Measurements from ENCODE around the gene FRAS1.

FRAS1 gene

DNA sequence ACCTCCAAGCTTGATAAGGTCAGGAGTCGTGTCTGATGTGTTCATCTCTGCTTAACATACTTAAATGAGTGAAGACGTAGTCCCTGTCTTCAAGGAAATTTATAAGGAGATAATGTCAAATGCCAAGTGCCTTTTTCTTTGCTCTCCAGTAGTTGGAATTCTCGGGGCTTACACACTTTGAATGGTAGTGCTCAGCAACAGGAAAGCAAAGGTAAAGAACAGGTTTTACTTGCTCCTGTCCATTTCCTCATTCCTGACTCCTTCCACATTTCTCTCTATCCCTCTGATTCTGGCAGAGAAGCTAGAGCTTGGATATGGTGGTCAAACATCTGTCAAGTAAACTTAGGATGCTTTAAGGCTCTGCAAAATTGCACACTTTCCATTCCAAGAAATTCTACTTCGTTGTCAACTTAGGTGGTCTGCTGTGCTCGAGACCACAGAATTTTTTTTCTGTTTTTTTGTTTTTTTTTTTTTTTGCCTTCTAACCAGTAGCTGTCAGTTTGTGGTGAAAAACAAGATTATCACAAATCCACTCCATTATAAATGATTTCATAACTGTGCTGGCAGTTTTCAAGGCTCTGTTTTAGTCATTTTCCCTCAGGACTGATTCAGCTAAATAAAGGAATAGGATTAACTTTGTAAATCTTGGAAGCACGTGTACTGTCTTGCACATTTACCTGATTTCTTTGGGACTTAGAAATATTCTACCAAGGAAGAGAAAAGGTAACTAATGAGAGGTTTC, 313.7 kb downstream of the FRAS1 start:
- Mint-ChIP-seq H3K4me3 (no peak overlapping the region), H3K27ac (no peak overlapping the region), H3K36me3 (no peaks in the 10 kb centered on the region), H3K27me3 (peaks cover 17% of the 10 kb centered on the region), H3K9me3 (no peaks in the 10 kb centered on the region), H3K4me1 (no peaks in the 10 kb centered on the region)
- ATAC-seq, result no peak

DNA sequence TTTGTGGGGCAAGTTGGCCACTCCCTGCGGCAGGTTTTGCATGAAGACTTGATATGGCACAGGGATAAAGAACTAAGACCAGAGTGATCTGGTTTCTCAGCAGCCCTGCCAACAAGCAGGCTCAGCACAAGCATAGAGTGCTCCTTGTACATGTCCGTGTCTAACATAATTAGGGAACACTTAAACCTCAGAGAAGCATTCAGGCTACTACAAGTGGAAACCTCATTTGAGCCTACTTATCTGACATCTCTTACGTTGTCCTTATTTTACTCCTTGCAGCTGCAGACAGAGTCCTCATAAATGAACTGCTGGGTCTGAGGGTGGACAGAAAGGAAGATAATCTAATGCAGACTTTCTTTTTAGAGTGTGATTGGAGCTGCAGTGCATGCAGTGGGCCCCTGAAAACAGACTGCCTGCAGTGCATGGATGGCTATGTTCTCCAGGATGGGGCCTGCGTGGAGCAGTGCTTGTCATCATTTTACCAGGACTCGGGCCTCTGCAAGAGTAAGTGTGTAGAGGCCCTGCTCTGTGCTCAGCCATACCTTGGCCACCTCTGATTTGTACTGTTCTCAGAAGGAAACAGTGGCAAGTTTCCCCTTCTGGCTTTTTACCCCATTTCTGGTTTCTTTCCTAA, 315.3 kb downstream of the FRAS1 start:
- no peak overlapping the region for H3K4me3 Mint-ChIP-seq
- H3K27ac Mint-ChIP-seq, result no peak overlapping the region
- H3K4me1 Mint-ChIP-seq, result no peaks in the 10 kb centered on the region
- H3K9me3 Mint-ChIP-seq, result no peaks in the 10 kb centered on the region
- H3K27me3 Mint-ChIP-seq, result peaks cover 9% of the 10 kb centered on the region
- ATAC-seq, result no peak
- no peaks in the 10 kb centered on the region for H3K36me3 Mint-ChIP-seq

DNA sequence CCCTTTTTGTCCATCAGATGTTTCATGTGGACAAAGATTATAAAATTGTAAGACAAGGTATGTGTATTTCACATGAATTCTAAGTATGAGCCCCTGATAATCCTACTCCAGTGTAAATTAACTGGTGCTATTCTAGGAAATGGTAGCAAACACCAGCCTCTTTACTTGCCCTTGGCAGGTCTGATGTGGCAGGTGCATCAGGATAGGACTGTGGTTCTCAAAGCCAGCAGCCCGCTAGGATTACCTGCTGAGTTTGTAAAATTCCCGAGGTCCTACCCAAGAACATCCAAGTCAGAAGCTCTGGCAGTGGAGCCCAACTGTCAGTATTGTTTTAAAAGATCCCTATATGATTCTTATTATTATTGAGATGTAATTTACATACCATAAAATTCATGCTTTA, 320.4 kb downstream of the FRAS1 start:
- Mint-ChIP-seq H3K27ac (no peak overlapping the region), H3K4me1 (peaks cover 2% of the 10 kb centered on the region), H3K27me3 (no peaks in the 10 kb centered on the region), H3K36me3 (no peaks in the 10 kb centered on the region), H3K9me3 (no peaks in the 10 kb centered on the region), H3K4me3 (no peak overlapping the region)
- no peak for ATAC-seq

DNA sequence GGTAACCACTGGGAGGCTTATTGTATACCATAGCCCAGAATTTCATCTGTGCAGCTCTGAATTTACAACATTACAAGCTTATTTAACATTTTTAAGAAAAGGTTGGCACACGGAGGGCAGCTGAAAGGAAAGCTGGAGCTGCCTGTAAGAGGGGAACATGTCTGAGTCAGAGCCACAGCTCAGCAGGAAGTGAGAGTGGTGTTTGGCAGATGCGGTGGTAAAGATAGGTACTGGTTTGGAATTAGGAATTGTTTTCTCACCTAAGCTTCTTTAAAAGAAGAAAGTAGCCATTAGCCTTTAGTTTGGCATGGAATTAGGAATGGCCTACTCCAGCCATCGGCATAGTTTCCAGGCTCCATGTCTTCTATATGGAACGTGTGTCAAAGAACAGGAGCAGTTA, 321.9 kb downstream of the FRAS1 start:
- no peak overlapping the region for H3K27ac Mint-ChIP-seq
- H3K27me3 Mint-ChIP-seq, result no peaks in the 10 kb centered on the region
- H3K9me3 Mint-ChIP-seq, result no peaks in the 10 kb centered on the region
- H3K4me3 Mint-ChIP-seq, result no peak overlapping the region
- ATAC-seq, result no peak
- no peaks in the 10 kb centered on the region for H3K36me3 Mint-ChIP-seq
- peaks cover 6% of the 10 kb centered on the region for H3K4me1 Mint-ChIP-seq

DNA sequence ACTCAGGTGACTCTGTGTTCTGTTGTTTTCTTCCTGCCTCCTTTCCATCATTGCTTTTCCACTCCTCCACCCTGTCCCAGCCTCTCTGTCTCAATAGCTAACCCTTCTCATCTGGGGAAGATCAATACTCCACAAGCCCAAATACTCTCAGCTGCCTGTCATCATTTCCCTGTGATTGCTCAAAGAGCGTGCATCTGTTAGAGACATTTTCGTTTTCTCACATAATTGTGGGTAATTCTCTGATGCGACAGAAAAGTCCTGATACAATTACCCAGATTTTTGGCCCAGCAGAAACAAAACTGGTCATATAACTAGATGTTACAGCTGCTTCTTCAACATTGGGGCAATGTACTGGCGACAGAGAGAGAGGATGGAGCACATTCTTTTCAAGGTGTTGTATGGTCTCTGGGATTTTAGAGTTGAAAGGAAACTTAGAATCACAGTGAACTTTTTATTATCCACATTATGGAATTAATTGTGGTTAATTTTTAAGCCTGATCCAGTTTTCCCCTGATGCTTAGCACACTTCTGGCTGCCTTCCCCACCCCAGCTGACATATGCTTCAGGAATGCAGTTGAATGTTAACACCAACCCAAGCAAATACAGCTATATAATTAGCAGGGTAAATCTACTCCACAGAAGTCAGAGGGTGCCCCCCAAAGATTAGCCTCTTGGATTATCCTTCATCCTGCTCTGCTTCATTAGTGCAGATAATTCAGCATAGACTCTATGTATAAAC, 323.0 kb downstream of the FRAS1 start:
- Mint-ChIP-seq H3K27me3 (no peaks in the 10 kb centered on the region), H3K27ac (no peak overlapping the region), H3K9me3 (no peaks in the 10 kb centered on the region), H3K4me1 (peaks cover 6% of the 10 kb centered on the region), H3K4me3 (no peak overlapping the region), H3K36me3 (no peaks in the 10 kb centered on the region)
- ATAC-seq, result no peak

DNA sequence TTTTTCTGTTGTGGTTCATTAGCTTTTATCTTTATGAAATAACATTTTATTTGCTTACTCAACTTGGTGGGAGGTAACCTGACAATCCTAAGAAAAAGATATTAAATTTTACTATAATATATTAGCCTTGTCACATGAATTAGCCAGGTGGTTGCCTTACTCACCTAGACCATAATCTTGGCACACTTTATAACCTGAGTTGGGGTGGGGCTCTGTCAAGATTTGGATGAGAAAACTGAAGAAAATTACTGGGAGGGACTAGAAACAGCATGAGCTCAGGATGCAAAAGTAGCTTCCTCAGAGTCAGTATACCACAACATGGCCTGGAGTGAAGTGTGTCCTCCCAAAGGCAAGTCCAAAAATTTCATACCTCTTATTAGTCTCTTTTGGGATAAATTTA, 329.6 kb downstream of the FRAS1 start:
- Mint-ChIP-seq H3K36me3 (no peaks in the 10 kb centered on the region), H3K27ac (no peak overlapping the region), H3K9me3 (no peaks in the 10 kb centered on the region), H3K27me3 (no peaks in the 10 kb centered on the region), H3K4me1 (peaks cover 6% of the 10 kb centered on the region), H3K4me3 (no peak overlapping the region)
- no peak for ATAC-seq

DNA sequence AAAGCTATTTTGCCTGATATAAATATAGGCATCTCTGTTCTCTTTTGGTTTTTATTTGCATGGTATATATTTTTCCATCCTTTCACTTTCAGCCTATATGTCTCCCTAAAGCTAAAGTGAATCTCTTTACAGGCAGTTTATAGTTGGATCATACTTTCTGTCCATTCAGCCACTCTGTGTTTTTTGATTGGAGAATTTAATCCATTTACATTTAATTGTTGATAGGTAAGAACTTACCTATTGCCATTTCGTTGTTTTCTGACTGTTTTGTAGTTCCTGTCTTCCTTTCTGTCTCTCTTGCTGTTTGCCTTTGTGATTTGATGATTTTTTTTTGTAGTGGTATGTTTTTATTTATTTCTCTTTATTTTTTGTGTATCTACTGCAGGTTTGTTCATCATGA, 338.5 kb downstream of the FRAS1 start:
- peaks cover 44% of the 10 kb centered on the region for H3K27me3 Mint-ChIP-seq
- H3K9me3 Mint-ChIP-seq, result peaks cover 18% of the 10 kb centered on the region
- H3K4me1 Mint-ChIP-seq, result no peaks in the 10 kb centered on the region
- ATAC-seq, result no peak
- H3K36me3 Mint-ChIP-seq, result peaks cover 12% of the 10 kb centered on the region
- no peak overlapping the region for H3K4me3 Mint-ChIP-seq
- H3K27ac Mint-ChIP-seq, result no peak overlapping the region

DNA sequence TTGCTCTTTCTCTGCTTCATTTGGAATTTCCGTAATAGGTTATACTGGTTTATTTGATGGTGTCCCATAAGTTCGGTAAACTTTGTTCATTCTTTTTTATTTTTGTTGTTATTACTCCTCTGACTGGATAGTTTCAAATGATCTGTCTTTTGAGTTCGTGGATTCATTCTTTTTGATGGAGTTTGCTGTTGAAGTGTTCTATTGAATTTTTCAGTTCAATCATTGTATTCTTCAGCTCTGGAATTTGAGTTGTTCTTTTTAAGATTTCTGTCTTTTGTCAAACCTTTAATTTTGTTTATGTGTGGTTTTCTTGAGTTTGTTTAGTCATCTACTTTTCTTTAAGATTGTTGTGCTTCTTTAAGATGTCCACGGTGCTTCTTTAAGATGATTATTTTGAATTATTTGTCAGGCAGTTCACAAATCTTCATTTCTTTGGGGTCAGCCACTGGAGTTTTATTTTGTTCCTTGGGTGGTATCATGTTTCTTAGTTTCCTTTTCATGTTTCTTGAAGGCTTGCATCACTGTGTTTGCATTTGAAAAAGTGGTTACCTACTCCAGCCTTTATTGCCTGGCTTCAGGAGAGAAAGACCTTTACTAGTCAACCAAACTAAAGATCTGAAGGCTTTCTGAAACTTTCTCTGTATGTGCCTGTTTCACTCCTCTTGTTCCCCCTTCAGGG, 339.6 kb downstream of the FRAS1 start:
- peaks cover 12% of the 10 kb centered on the region for H3K36me3 Mint-ChIP-seq
- H3K9me3 Mint-ChIP-seq, result peaks cover 18% of the 10 kb centered on the region
- no peaks in the 10 kb centered on the region for H3K4me1 Mint-ChIP-seq
- no peak overlapping the region for H3K4me3 Mint-ChIP-seq
- peaks cover 44% of the 10 kb centered on the region for H3K27me3 Mint-ChIP-seq
- no peak overlapping the region for H3K27ac Mint-ChIP-seq
- ATAC-seq, result no peak

DNA sequence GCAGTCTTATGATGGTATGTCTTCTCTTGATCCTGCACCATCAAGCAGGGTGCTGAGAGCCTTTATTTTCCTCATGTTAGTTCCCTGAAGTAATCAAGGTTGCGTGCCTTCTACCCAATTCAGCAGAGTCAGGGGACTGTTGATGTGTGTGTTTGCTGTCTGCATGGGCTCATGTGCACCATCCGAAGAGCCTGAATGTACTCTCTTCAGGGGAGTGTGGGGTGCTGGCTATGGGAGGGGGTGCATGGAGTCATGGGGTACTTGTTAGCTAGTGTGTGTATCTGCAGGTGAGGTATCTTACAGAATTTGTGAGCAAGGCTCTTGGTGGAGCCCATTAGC, 340.1 kb downstream of the FRAS1 start:
- Mint-ChIP-seq H3K27ac (no peak overlapping the region), H3K27me3 (peaks cover 44% of the 10 kb centered on the region), H3K36me3 (peaks cover 12% of the 10 kb centered on the region), H3K4me3 (no peak overlapping the region), H3K9me3 (peaks cover 18% of the 10 kb centered on the region), H3K4me1 (no peaks in the 10 kb centered on the region)
- ATAC-seq, result no peak

DNA sequence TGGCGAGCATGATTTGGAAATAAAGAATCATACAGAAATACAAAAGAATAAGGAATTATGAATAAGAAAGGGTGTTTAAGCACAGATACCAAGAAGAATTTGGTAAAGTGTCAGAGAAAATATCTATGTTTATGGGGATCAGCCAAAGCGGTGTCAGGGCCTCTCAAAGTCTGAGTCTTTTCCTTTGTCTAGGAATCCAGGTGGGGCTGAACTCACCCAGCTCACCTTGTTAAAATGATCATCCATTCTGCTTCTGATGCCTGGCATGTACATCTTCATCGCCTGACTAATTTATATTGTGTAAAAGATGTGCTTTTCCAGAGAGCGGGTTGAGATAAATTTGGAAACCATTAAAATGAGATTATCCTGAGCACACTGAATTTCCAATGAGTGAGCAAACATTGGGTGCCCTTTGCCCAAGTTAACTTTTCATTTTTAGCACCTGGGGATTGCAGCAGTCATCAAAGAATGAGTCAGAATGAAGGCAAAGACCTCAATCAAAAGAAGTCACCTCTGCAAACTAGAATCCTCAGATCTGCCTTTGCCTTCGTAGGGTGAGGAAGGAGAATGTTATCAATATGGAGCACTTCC, 352.6 kb downstream of the FRAS1 start:
- ATAC-seq, result no peak
- Mint-ChIP-seq H3K36me3 (no peaks in the 10 kb centered on the region), H3K27ac (no peak overlapping the region), H3K9me3 (no peaks in the 10 kb centered on the region), H3K27me3 (no peaks in the 10 kb centered on the region), H3K4me1 (no peaks in the 10 kb centered on the region), H3K4me3 (no peak overlapping the region)

DNA sequence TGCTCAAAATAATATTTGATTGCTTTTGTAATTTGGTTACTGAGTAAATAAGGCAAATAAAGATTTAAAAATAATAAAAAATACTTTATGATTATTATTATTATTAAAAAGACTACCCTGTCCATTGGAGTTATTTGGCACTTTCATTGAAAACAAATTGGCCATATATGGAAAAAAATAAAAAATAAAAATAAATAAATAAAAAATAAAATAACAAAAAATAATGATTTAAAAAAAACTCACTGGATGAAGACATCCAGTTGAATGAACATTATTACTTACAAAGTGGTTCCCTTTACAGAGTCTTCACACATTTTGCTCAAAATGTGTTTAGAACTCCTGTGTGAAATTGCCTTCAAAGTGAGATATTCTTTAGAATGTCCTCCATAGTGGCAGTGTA, 353.1 kb downstream of the FRAS1 start:
- Mint-ChIP-seq H3K9me3 (no peaks in the 10 kb centered on the region), H3K27ac (no peak overlapping the region), H3K4me3 (no peak overlapping the region), H3K4me1 (no peaks in the 10 kb centered on the region), H3K36me3 (no peaks in the 10 kb centered on the region), H3K27me3 (no peaks in the 10 kb centered on the region)
- ATAC-seq, result no peak

DNA sequence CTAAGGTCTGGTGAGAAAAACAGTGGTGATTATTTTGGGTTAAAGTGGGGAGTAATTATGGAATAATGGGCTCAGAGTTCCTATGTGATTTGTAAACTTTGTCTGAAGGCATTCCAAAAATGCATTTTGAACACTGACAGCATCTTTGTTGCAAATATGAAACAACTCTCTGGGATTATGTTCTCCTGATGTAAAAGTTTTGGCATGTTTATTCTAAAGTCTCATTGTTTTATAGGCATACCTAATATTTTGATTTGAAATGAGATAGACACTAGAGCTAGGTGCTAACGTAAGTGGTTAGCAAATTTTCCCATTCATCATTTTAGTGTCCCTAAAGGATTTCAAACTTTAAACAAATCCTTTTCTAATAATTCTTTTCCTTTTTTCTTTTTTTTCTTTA, 353.6 kb downstream of the FRAS1 start:
- Mint-ChIP-seq H3K36me3 (no peaks in the 10 kb centered on the region), H3K4me3 (no peak overlapping the region), H3K9me3 (no peaks in the 10 kb centered on the region), H3K27ac (no peak overlapping the region), H3K27me3 (no peaks in the 10 kb centered on the region), H3K4me1 (no peaks in the 10 kb centered on the region)
- no peak for ATAC-seq

DNA sequence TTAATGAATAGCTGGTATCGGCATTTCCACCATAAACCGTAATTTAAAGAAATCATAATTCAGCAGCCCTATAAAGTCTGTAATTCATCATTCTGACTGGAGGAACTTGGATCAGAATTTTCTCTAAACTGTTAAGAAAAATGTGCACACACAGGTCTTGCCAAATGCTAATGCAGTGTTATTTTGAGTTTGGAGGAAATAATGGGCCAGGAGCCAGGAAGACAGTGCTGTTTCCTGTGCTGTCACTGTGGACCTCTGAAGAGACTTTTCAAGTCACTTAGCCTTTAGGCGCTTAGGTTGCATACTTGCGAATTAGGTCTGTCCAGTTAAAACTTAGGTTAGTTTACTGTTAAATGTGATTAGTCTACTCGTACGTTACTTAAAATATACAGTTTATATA, 357.0 kb downstream of the FRAS1 start:
- no peaks in the 10 kb centered on the region for H3K27me3 Mint-ChIP-seq
- H3K27ac Mint-ChIP-seq, result no peak overlapping the region
- ATAC-seq, result no peak
- H3K36me3 Mint-ChIP-seq, result no peaks in the 10 kb centered on the region
- no peaks in the 10 kb centered on the region for H3K9me3 Mint-ChIP-seq
- no peaks in the 10 kb centered on the region for H3K4me1 Mint-ChIP-seq
- H3K4me3 Mint-ChIP-seq, result no peak overlapping the region

DNA sequence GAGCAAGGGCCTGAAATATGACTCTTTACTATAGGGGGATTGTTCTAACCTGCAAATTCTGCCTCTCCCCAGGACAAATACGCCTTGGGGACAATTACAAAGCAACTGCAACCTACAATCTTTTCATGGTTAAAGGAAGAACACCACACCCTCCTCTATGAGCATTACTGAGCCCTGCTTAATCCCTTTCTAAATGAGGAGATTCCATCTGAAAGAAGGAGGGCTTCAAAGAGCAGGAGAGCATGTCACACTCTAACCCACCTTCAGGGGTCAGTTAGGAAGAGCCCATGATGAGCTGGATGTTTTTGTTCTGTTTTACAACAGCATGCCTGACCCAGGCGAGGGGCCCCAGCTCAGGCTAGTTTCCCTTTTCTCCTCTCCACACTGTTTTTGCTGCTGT, 360.5 kb downstream of the FRAS1 start:
- Mint-ChIP-seq H3K36me3 (no peaks in the 10 kb centered on the region), H3K9me3 (no peaks in the 10 kb centered on the region), H3K4me3 (no peak overlapping the region), H3K27me3 (peaks cover 13% of the 10 kb centered on the region), H3K27ac (no peak overlapping the region), H3K4me1 (no peaks in the 10 kb centered on the region)
- ATAC-seq, result no peak

DNA sequence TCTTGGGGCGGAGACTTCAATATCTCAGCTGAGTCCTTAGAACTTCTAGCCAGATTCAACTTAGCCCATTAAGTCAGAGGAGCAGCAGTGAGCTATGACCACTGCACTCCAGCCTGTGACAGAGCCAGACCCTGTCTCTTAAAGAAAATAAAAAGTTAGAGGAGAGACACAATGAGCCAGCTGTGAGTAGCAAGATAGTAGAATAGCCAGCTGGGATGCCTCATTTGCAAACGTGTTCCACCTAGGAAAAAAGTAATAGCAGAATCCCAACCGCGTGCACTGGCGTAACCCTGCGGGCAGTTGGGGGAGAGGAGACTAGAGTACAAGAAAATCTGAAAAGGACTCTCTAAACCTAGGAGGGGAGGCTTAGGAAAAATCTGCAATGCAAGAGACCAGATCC, 361.3 kb downstream of the FRAS1 start:
- ATAC-seq, result no peak
- no peaks in the 10 kb centered on the region for H3K4me1 Mint-ChIP-seq
- H3K9me3 Mint-ChIP-seq, result no peaks in the 10 kb centered on the region
- peaks cover 15% of the 10 kb centered on the region for H3K27me3 Mint-ChIP-seq
- H3K4me3 Mint-ChIP-seq, result no peak overlapping the region
- no peaks in the 10 kb centered on the region for H3K36me3 Mint-ChIP-seq
- H3K27ac Mint-ChIP-seq, result no peak overlapping the region

Measured in stimulated activated memory B cell treated with anti-CD40 and anti-IgM and Interleukin-4, amounts not matched to agents 10 μg/mL and 1 μg/mL and 100 μg/mL, for 72 hours (primary cell).